A549 (cell line): ENCODE measurements around the gene TREH. TPM values are rescaled to one million over a fixed set of nuclear protein-coding genes. Genes with fewer than 3 reads are reported as not detected.

Source experiments
- ATAC-seq, 2 experiments: fragments of 200-7000 bp in 1 of 2; fragments of >200 bp in 1 of 2; cut with Nextera tagmentation in 1 of 2; cut with Tn5 transposase in 1 of 2; 3 replicates each; pipeline versions ENCODE4 v1.8.0 to v1.9.1; 2018 to 2020; ENCODE audit warnings: mild to moderate bottlenecking in 1 of 2, moderate library complexity in 1 of 2
- CTCF ChIA-PET: fragments of 300-600 bp; sonication (Branson Sonifier 250); formaldehyde crosslinking; extraction: SDS; loops from one replicate; lab custom pipeline; 2021; ENCODE audit warnings: antibody characterized with exemption, inconsistent platforms; lab: Yijun Ruan, JAX
- POLR2A ChIA-PET: fragments of 350-600 bp; formaldehyde crosslinking; extraction: SDS; loops from one replicate; lab custom pipeline; 2021; ENCODE audit warnings: antibody characterized with exemption, inconsistent platforms; lab: Yijun Ruan, JAX
- DNase-seq, 2 experiments: peaks; one replicate each; pipeline versions ENCODE4 v3.0.0 to v3.0.0-alpha.2; 2011 to 2016; ENCODE audit warnings: low read depth in 1 of 2, low spot score in 1 of 2
- FAIRE-seq: peaks from 2 replicates; lab custom pipeline; 2011; peaks lifted over from hg19 to GRCh38; lab: Jason Lieb, UNC
- H3K27ac ChIP-seq, 2 experiments: fragments of >200 bp; sonication (Bioruptor Twin); formaldehyde crosslinking; 3 replicates each; pipeline ENCODE4 v1.5.1; 2016 to 2017
- H3K4me1 ChIP-seq: fragments of >200 bp; sonication (Bioruptor Twin); formaldehyde crosslinking; 3 replicates; pipeline ENCODE4 v1.6.1; 2016
- H3K4me2 ChIP-seq: fragments of >200 bp; sonication (Bioruptor Twin); formaldehyde crosslinking; 3 replicates; pipeline ENCODE4 v1.6.1; 2016
- H3K4me3 ChIP-seq: fragments of >200 bp; sonication (Bioruptor Twin); formaldehyde crosslinking; 3 replicates; pipeline ENCODE4 v1.5.1; 2016
- H3K9me3 ChIP-seq: fragments of >200 bp; sonication (Bioruptor Twin); formaldehyde crosslinking; 3 replicates; pipeline ENCODE4 v1.6.1; 2016
- CBX2 ChIP-seq: fragments of 200-600 bp; sonication (generic); IDR thresholded peaks from 2 replicates; pipeline ENCODE4 v1.6.1; 2016; ENCODE audit warnings: low read depth, mild to moderate bottlenecking, borderline replicate concordance
- CBX8 ChIP-seq: fragments of 200-600 bp; sonication (generic); IDR thresholded peaks from 2 replicates; pipeline ENCODE4 v1.6.1; 2016
- CHD2 ChIP-seq: fragments of 150-350 bp; IDR thresholded peaks from 2 replicates; pipeline ENCODE4 v1.6.1; 2014; ENCODE audit warnings: low read length; ENCODE audit not compliant: partially characterized antibody
- EHMT2 ChIP-seq: fragments of 200-600 bp; sonication (generic); IDR thresholded peaks from 2 replicates; pipeline ENCODE4 v1.6.1; 2016; ENCODE audit warnings: antibody characterized with exemption, low read depth, mild to moderate bottlenecking, moderate library complexity
- EP300 ChIP-seq, 2 experiments: fragments of >200 bp; sonication (Bioruptor Twin); formaldehyde crosslinking; IDR thresholded peaks; 2 replicates in 1 of 2; 3 replicates in 1 of 2; pipeline ENCODE4 v1.6.1; 2016 to 2017
- GATA3 ChIP-seq: IDR thresholded peaks from 2 replicates; pipeline ENCODE4 v1.6.1; 2012; ENCODE audit warnings: borderline replicate concordance
- HDAC2 ChIP-seq: fragments of 200-600 bp; sonication (generic); IDR thresholded peaks from 2 replicates; pipeline ENCODE4 v1.6.1; 2016
- HOXB13 ChIP-seq: fragments of 250-450 bp; sonication (Bioruptor Pico); IDR thresholded peaks from 2 replicates; pipeline ENCODE4 v1.5.0; 2020; ENCODE audit warnings: low read depth, mild to moderate bottlenecking, moderate library complexity
- JUN ChIP-seq, 2 experiments: fragments of >200 bp; sonication (Bioruptor Twin); formaldehyde crosslinking; IDR thresholded peaks; 2 replicates in 1 of 2; 3 replicates in 1 of 2; pipeline ENCODE4 v1.6.1; 2016 to 2017
- JUNB ChIP-seq: fragments of >200 bp; sonication (Bioruptor Twin); formaldehyde crosslinking; IDR thresholded peaks from 2 replicates; pipeline ENCODE4 v1.6.1; 2016
- KDM5A ChIP-seq: fragments of 200-600 bp; sonication (generic); IDR thresholded peaks from 2 replicates; pipeline ENCODE4 v1.6.1; 2016; ENCODE audit warnings: antibody characterized with exemption, mild to moderate bottlenecking
- MAZ ChIP-seq: fragments of 150-350 bp; IDR thresholded peaks from 2 replicates; pipeline ENCODE4 v1.6.1; 2014; ENCODE audit warnings: antibody characterized with exemption, low read depth, low read length, borderline replicate concordance
- MYC ChIP-seq: IDR thresholded peaks from 2 replicates; pipeline ENCODE4 v1.6.1; 2012; ENCODE audit warnings: mild to moderate bottlenecking, inconsistent platforms, low read length, improper control_type of control experiment, borderline replicate concordance
- NPAS2 ChIP-seq: fragments of 250-450 bp; sonication (Bioruptor Pico); IDR thresholded peaks from 2 replicates; pipeline ENCODE4 v1.8.0; 2022; ENCODE audit warnings: mild to moderate bottlenecking, moderate library complexity, borderline replicate concordance
- RAD21 ChIP-seq, 2 experiments: fragments of >200 bp in 1 of 2; sonication (Bioruptor Twin) in 1 of 2; formaldehyde crosslinking in 1 of 2; IDR thresholded peaks in 1 of 2; conservative IDR thresholded peaks in 1 of 2; 2 replicates in 1 of 2; 3 replicates in 1 of 2; pipeline ENCODE4 v1.6.1; 2012 to 2018; ENCODE audit warnings: inconsistent platforms in 1 of 2
- RARB ChIP-seq: fragments of 250-450 bp; sonication (Bioruptor Pico); IDR thresholded peaks from 2 replicates; pipeline ENCODE4 v1.8.0; 2021; ENCODE audit warnings: mild to moderate bottlenecking, moderate library complexity
- ZNF302 ChIP-seq: fragments of 250-450 bp; sonication (Bioruptor Pico); IDR thresholded peaks from 2 replicates; pipeline ENCODE4 v1.9.0; 2021; ENCODE audit warnings: inconsistent platforms, mild to moderate bottlenecking, moderate library complexity
- WGBS: methylation state at CpG from one replicate; pipeline ENCODE4 v1.1.6; 2017; ENCODE audit errors: missing lambda C conversion rate; 5-methylcytosine and 5-hydroxymethylcytosine counted together
- polyA plus RNA-seq, 4 experiments: library from polyadenylated mRNA; depleted of rRNA in 3 of 4; stranded (reverse); fragments of >200 nt; fragmentation: RNase III in 1 of 4; extraction: RNeasy Plus Mini Kit Qiagen cat#74134 plus additional on column Dnase treatment in 1 of 4; gene quantifications; 2 replicates in 3 of 4; 3 replicates in 1 of 4; pipeline ENCODE4 v1.2.3, GENCODE V29; 2011 to 2017
- TF ChIP-seq, protein P1 (sequence below): fragments of 150-350 bp; IDR thresholded peaks from 2 replicates; pipeline ENCODE4 v1.6.1; 2014; ENCODE audit warnings: low read depth, mild to moderate bottlenecking, low read length
- TF ChIP-seq, protein P2 (sequence below): IDR thresholded peaks from 2 replicates; pipeline ENCODE4 v1.6.1; 2012
- TF ChIP-seq, protein P3 (sequence below): IDR thresholded peaks from 2 replicates; pipeline ENCODE4 v1.6.1; 2012; ENCODE audit warnings: low read depth, borderline replicate concordance
- TF ChIP-seq, protein P4 (sequence below): fragments of 250-450 bp; sonication (Bioruptor Pico); IDR thresholded peaks from 2 replicates; pipeline ENCODE4 v1.5.0; 2020; ENCODE audit warnings: low read depth, mild to moderate bottlenecking, moderate library complexity
- TF ChIP-seq, protein P5 (sequence below): fragments of 450-650 bp; IDR thresholded peaks from 2 replicates; pipeline ENCODE4 v1.6.1; 2014; ENCODE audit warnings: antibody characterized with exemption

TREH gene
- polyA plus RNA-seq, 2 of the 4 experiments (the other 2 are of a cell fraction): 0.06 TPM; not detected in 1

DNA sequence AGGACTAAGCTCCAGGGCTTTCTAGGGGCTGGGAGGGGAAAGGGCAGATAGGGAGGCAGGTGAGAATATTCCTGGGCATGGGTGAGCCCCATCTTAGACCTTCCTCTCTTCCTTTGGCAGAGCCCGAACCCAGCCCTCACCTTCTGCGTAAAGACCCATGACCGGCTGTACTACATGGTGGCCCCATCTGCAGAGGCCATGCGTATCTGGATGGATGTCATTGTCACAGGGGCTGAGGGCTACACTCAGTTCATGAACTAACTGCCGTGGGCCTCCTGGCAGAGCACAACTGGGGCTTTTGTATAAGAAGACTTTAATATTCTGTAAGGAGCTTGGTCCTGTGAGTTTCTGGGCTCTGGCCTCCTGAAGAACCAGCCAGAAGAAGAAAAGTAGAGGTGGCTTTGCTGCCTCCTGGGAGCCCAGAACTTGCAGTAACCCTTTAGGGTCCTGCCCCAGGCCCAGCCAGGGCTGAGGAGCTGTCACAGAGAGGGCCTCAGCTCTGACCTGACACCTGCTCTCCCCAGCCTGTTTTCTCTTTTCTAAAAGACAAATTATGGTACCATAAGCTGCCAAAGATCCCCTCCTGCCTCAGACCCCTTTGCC is 22.8 kb downstream of the TREH start:
- no peak overlapping the region for H3K4me3 ChIP-seq
- no peak overlapping the region for H3K4me2 ChIP-seq
- H3K27ac ChIP-seq: no peak overlapping the region
- no peak for FAIRE-seq
- ChIA-PET CTCF (interaction anchor here (0.9 to 10.7 kb wide), 5 partner anchors 17 to 300 kb away, joined by 3 to 90 read pairs (median 5); partner anchors contain the start of genes PHLDB1 and UPK2), POLR2A (no interaction called here)
- WGBS: 93% methylated on average over 5 of the region's 5 CpGs
- TF ChIP-seq GATA3: no peak
- TF ChIP-seq ZNF302 (CRISPR knock-in tag): no peak
- TF ChIP-seq JUN (IDR thresholded peaks at IDR 0.05): no peak
- H3K4me1 ChIP-seq: peaks cover 4% of the 10 kb centered on the region; the same call in 1 of the 3 replicates
- DNase-seq: no peak
- no peaks in the 10 kb centered on the region for H3K9me3 ChIP-seq
- ATAC-seq: no peak

DNA sequence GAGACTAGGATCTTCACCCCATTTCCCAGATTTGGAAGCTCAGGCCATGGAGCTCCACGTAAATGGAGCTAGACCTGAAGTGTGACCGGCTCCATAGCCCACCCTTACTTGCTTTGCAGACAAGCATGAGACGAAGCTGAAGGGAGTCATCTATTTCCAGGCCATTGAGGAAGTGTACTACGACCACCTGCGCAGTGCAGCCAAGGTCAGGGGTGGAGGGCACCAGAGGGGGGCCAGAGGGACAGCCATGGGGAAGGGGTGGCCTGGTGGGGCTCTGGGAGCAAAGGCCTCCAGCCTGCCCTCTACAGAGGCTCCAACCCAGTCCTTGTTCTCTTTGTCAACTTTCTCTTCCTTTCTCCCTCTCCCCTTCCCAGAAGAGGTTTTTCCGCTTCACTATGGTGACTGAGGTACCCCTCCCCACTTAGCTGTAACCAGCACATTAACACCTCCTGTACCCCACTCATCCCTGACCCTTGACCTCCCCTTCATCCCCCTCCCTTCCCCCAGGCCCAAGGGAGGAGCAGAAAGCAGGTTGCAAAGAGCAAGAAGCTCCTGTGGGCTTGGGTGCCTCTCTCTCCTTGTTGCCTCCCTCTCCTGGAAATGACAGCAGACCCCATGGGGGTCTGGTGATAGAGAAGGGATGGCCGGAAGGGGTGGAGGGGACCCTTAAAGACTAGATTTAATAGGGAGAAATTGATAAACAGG is 23.8 kb downstream of the TREH start:
- no peak for ATAC-seq
- peaks cover 4% of the 10 kb centered on the region; the same call in 1 of the 3 replicates for H3K4me1 ChIP-seq
- DNase-seq: no peak
- TF ChIP-seq HDAC2 (no peak), EHMT2 (no peak), CBX8 (no peak), RARB (CRISPR knock-in tag) (no peak), CHD2 (no peak), HOXB13 (no peak), KDM5A (no peak), GATA3 (no peak), RAD21 (conservative IDR thresholded peaks at IDR 0.05 in 1 of 2, IDR thresholded peaks at IDR 0.05 in 1 of 2) (no peak), MAZ (no peak)
- TF ChIP-seq, protein P1, sequence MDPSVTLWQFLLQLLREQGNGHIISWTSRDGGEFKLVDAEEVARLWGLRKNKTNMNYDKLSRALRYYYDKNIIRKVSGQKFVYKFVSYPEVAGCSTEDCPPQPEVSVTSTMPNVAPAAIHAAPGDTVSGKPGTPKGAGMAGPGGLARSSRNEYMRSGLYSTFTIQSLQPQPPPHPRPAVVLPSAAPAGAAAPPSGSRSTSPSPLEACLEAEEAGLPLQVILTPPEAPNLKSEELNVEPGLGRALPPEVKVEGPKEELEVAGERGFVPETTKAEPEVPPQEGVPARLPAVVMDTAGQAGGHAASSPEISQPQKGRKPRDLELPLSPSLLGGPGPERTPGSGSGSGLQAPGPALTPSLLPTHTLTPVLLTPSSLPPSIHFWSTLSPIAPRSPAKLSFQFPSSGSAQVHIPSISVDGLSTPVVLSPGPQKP: no peak
- TF ChIP-seq, protein P2, sequence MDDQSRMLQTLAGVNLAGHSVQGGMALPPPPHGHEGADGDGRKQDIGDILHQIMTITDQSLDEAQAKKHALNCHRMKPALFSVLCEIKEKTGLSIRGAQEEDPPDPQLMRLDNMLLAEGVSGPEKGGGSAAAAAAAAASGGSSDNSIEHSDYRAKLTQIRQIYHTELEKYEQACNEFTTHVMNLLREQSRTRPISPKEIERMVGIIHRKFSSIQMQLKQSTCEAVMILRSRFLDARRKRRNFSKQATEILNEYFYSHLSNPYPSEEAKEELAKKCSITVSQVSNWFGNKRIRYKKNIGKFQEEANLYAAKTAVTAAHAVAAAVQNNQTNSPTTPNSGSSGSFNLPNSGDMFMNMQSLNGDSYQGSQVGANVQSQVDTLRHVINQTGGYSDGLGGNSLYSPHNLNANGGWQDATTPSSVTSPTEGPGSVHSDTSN: no peak
- TF ChIP-seq, protein P3, sequence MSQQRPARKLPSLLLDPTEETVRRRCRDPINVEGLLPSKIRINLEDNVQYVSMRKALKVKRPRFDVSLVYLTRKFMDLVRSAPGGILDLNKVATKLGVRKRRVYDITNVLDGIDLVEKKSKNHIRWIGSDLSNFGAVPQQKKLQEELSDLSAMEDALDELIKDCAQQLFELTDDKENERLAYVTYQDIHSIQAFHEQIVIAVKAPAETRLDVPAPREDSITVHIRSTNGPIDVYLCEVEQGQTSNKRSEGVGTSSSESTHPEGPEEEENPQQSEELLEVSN: no peak
- TF ChIP-seq, all 56 proteins: peak for 0
- 88% methylated on average over 7 of the region's 7 CpGs for WGBS
- Histone ChIP-seq H3K9me3 (no peaks in the 10 kb centered on the region), H3K4me3 (no peak overlapping the region), H3K4me2 (no peak overlapping the region), H3K27ac (no peak overlapping the region)
- FAIRE-seq: no peak
- CTCF ChIA-PET: interaction anchor here (1.1 to 10.7 kb wide), 3 partner anchors 13 to 301 kb away, joined by 4 to 90 read pairs (median 5); partner anchors contain the start of genes PHLDB1 and UPK2
- POLR2A ChIA-PET: no interaction called here

DNA sequence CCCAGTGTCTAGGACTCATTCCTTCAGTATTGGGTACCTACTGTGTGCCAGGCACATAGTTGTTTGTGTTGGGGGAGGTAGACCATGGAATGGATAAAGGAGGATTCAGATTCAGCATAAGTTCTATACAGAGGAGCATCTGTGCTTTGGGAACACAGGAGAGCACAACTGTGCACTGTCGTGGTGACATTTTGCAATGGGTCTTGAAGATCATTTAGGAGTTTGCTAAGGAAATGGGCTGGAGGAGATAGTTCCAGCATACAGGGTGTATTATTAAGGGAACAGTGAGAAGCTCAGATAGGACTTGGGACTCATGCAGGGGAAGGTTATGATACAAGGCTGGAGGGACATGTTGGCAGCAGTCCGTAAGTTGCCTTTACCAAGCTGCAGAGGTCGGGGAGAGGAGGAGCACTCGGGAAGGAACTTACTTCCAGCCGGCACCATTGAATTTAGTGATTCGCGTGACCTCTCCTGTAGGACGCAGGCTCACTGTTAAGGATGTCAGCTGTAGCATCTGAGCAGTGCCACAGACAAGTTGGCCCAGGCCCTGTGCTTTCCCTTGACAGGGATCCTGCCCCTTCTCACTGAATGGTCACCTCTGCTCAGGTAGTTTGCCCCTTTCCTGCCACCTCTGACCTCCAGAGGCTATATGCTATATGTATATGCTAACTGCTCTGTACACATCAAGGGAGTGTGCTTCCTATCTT is 25.6 kb downstream of the TREH start:
- no peak for FAIRE-seq
- Histone ChIP-seq H3K27ac (no peak overlapping the region), H3K4me1 (no peaks in the 10 kb centered on the region), H3K9me3 (no peaks in the 10 kb centered on the region), H3K4me3 (no peak overlapping the region), H3K4me2 (no peak overlapping the region)
- ChIA-PET CTCF (interaction anchor here (10.7 kb wide), 1 partner anchor 47 kb away, joined by 90 read pairs; the partner anchor contains the start of gene PHLDB1), POLR2A (no interaction called here)
- TF ChIP-seq EP300 (IDR thresholded peaks at IDR 0.05) (no peak), MYC (no peak), RARB (CRISPR knock-in tag) (no peak), JUNB (no peak), NPAS2 (CRISPR knock-in tag) (no peak), CBX2 (no peak), CHD2 (no peak)
- TF ChIP-seq, protein P4, sequence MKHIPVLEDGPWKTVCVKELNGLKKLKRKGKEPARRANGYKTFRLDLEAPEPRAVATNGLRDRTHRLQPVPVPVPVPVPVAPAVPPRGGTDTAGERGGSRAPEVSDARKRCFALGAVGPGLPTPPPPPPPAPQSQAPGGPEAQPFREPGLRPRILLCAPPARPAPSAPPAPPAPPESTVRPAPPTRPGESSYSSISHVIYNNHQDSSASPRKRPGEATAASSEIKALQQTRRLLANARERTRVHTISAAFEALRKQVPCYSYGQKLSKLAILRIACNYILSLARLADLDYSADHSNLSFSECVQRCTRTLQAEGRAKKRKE: no peak
- TF ChIP-seq, protein P5, sequence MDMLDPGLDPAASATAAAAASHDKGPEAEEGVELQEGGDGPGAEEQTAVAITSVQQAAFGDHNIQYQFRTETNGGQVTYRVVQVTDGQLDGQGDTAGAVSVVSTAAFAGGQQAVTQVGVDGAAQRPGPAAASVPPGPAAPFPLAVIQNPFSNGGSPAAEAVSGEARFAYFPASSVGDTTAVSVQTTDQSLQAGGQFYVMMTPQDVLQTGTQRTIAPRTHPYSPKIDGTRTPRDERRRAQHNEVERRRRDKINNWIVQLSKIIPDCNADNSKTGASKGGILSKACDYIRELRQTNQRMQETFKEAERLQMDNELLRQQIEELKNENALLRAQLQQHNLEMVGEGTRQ: no peak
- DNase-seq: no peak
- 89% methylated on average over 8 of the region's 8 CpGs for WGBS
- ATAC-seq: no peak
